K562 (cell line): ENCODE data around the gene GFRA1. TPM values are rescaled to one million over a fixed set of nuclear protein-coding genes. Genes with fewer than 3 reads are reported as not detected.

ENCODE experiments used
- ATAC-seq: fragments of 200-7000 bp; cut with Tn5 transposase; 3 replicates; pipeline ENCODE4 v1.9.1; 2020; ENCODE audit warnings: moderate library complexity
- BruUV-seq: library from RNA; stranded (reverse); fragments of 400-500 nt; replicated peaks from 2 replicates; lab custom pipeline; 2021; lab: Mats Ljungman, UMichigan
- CTCF ChIA-PET: fragments of 300-600 bp; formaldehyde crosslinking; extraction: SDS; loops from one replicate; lab custom pipeline; 2021; ENCODE audit warnings: low intra/inter-chr PET ratio; lab: Yijun Ruan, JAX
- POLR2A ChIA-PET: fragments of 300-600, 350-650 bp; sonication (Branson Sonifier 250); formaldehyde crosslinking; extraction: SDS; loops from one replicate; lab custom pipeline; 2021; ENCODE audit warnings: antibody characterized with exemption, inconsistent platforms; lab: Yijun Ruan, JAX
- DNase-seq, 4 experiments: peaks; one replicate each; pipeline versions ENCODE4 v3.0.0 to v3.0.0-alpha.2; 2011 to 2018; ENCODE audit warnings: low spot score in 3 of 4, mixed read lengths in 3 of 4; ENCODE audit errors: extremely low read depth in 1 of 4
- FAIRE-seq: peaks from 2 replicates; lab custom pipeline; 2011; peaks lifted over from hg19 to GRCh38; lab: Jason Lieb, UNC
- H2AFZ ChIP-seq: 2 replicates; pipeline ENCODE4 v1.6.0; 2011; ENCODE audit warnings: low read depth, low read length, control low read depth, inconsistent platforms
- H3K27ac ChIP-seq: fragments of 200-600 bp; 3 replicates; pipeline ENCODE4 v1.8.0; 2011; ENCODE audit warnings: low read depth, mild to moderate bottlenecking, control low read depth, inconsistent platforms, low read length, moderate library complexity, mixed read lengths; ENCODE audit errors: extremely low read depth
- H3K27me3 ChIP-seq, 2 experiments: fragments of 300-600 bp in 1 of 2; 2 replicates in 1 of 2; 3 replicates in 1 of 2; pipeline versions ENCODE4 v1.6.0 to v1.8.0; 2011; ENCODE audit warnings: inconsistent platforms in 2 of 2, low read length in 2 of 2, mild to moderate bottlenecking in 1 of 2, mixed read lengths in 1 of 2, moderate library complexity in 1 of 2; ENCODE audit not compliant: control insufficient read depth in 2 of 2, insufficient read depth in 2 of 2
- H3K36me3 ChIP-seq: fragments of 300-600 bp; 3 replicates; pipeline ENCODE4 v1.8.0; 2011; ENCODE audit warnings: mild to moderate bottlenecking, low read length, inconsistent platforms; ENCODE audit not compliant: control insufficient read depth, insufficient read depth
- H3K4me1 ChIP-seq, 2 experiments: fragments of 200-600 bp in 1 of 2; replicated peaks in 1 of 2; 2 replicates in 1 of 2; 3 replicates in 1 of 2; pipeline versions ENCODE4 v1.5.1 to v1.8.0; 2011; ENCODE audit warnings: inconsistent platforms in 2 of 2, low read length in 2 of 2, mild to moderate bottlenecking in 1 of 2, mixed read lengths in 1 of 2, moderate library complexity in 1 of 2; ENCODE audit not compliant: control insufficient read depth in 2 of 2, insufficient read depth in 2 of 2
- H3K4me2 ChIP-seq: 2 replicates; pipeline ENCODE4 v1.6.1; 2011; ENCODE audit warnings: low read length, control low read depth, inconsistent platforms, mixed read lengths; ENCODE audit not compliant: insufficient read depth
- H3K4me3 ChIP-seq: fragments of 200-600 bp; sonication (generic), shearing (Covaris generic); 2 replicates; pipeline ENCODE4 v1.5.1; 2016; ENCODE audit warnings: control low read depth, inconsistent platforms
- H3K79me2 ChIP-seq: fragments of 200-600 bp; 3 replicates; pipeline ENCODE4 v1.8.0; 2011; ENCODE audit warnings: low read length, inconsistent platforms; ENCODE audit not compliant: control insufficient read depth, insufficient read depth
- H3K9ac ChIP-seq, 2 experiments: 2 replicates each; pipeline versions ENCODE4 v1.6.0 to v1.6.1; 2011; ENCODE audit warnings: low read depth in 2 of 2, low read length in 2 of 2, control low read depth in 1 of 2, inconsistent platforms in 1 of 2, mild to moderate bottlenecking in 1 of 2, mixed read lengths in 1 of 2; ENCODE audit not compliant: insufficient read depth in 1 of 2
- H3K9me1 ChIP-seq: one replicate; pipeline ENCODE4 v1.6.0; 2011; ENCODE audit warnings: inconsistent platforms, mild to moderate bottlenecking, low read length, moderate library complexity; ENCODE audit not compliant: control insufficient read depth, insufficient read depth
- H3K9me3 ChIP-seq: replicated peaks from 2 replicates; pipeline ENCODE4 v1.5.1; 2011; ENCODE audit warnings: low read depth, low read length, inconsistent platforms; ENCODE audit not compliant: control insufficient read depth, insufficient read depth
- H4K20me1 ChIP-seq: replicated peaks from 2 replicates; pipeline ENCODE4 v1.6.1; 2011; ENCODE audit warnings: low read length, inconsistent platforms, mixed read lengths; ENCODE audit not compliant: control insufficient read depth, insufficient read depth
- GABPB2 ChIP-seq: fragments of 250-450 bp; sonication (Bioruptor Pico); conservative IDR thresholded peaks from 2 replicates; pipeline ENCODE4 v1.5.1; 2021; ENCODE audit warnings: mild to moderate bottlenecking
- GTF2A2 ChIP-seq: IDR thresholded peaks from 2 replicates; pipeline ENCODE4 v1.6.1; 2016; ENCODE audit warnings: mild to moderate bottlenecking, missing genetic modification characterization, missing compliant biosample characterization
- MNT ChIP-seq, 2 experiments: fragments of 450-650 bp; conservative IDR thresholded peaks; 2 replicates each; pipeline ENCODE4 v1.6.1; 2017; ENCODE audit warnings: mild to moderate bottlenecking in 2 of 2, moderate library complexity in 2 of 2
- NR3C1 ChIP-seq: sonication (generic); formaldehyde crosslinking; IDR thresholded peaks from 2 replicates; pipeline ENCODE4 v1.8.1; 2022; ENCODE audit warnings: missing genetic modification reagents
- PRMT5 ChIP-seq: sonication (generic); formaldehyde crosslinking; IDR thresholded peaks from 2 replicates; pipeline ENCODE4 v1.5.0; 2020; ENCODE audit warnings: missing genetic modification reagents
- ZNF347 ChIP-seq: fragments of 450-650 bp; formaldehyde crosslinking; IDR thresholded peaks from 2 replicates; pipeline ENCODE4 v1.4.0; 2020; ENCODE audit warnings: low read depth, mild to moderate bottlenecking, moderate library complexity
- ZNF592 ChIP-seq: fragments of 450-650 bp; IDR thresholded peaks from 2 replicates; pipeline ENCODE4 v1.6.1; 2017; ENCODE audit warnings: antibody characterized with exemption, mild to moderate bottlenecking
- WGBS: fragments of 100-300 bp; shearing (Covaris generic); methylation state at CpG from one replicate; pipeline ENCODE4 v1.1.6; 2016; ENCODE audit warnings: low coverage, mixed read lengths; ENCODE audit not compliant: insufficient coverage; ENCODE audit errors: missing lambda C conversion rate; 5-methylcytosine and 5-hydroxymethylcytosine counted together
- in situ Hi-C: fragments of 300-500 bp; cut with MboI; formaldehyde crosslinking; loops from 4 replicates; pipeline ENCODE4 v1.15.0; 2018; ENCODE audit warnings: inconsistent platforms, mixed read lengths
- intact Hi-C: fragments of 100-400 bp; cut with micrococcal nuclease; formaldehyde crosslinking; loops from 2 replicates; pipeline ENCODE4 v1.14.2; 2022
- polyA plus RNA-seq, 8 experiments: library from polyadenylated mRNA; depleted of rRNA in 4 of 8; stranded (reverse) in 5 of 8; unstranded in 3 of 8; fragments of >200 nt; fragmentation: Nextera tagmentation in 2 of 8; fragmentation: Illumina TruSeq in 1 of 8; extraction: Ambion mirVana in 2 of 8; extraction: Trizol in 1 of 8; gene quantifications; 2 replicates each; pipeline versions ENCODE4 v1.2.1 to v1.2.3, GENCODE V29; 2011 to 2014; ENCODE audit warnings: inconsistent platforms in 1 of 8, missing spikeins in 1 of 8
- total RNA-seq, 7 experiments: library from RNA; depleted of rRNA in 6 of 7; stranded (reverse); fragments of >200 nt in 6 of 7; fragmentation: Illumina TruSeq in 2 of 7; extraction: Trizol in 2 of 7; gene quantifications; 2 replicates each; pipeline versions ENCODE4 v1.2.1 to v1.2.3, GENCODE V29; 2011 to 2021; ENCODE audit warnings: low replicate concordance in 1 of 7
- TF ChIP-seq, protein P1 (sequence below): sonication (generic); formaldehyde crosslinking; IDR thresholded peaks from 2 replicates; pipeline ENCODE4 v1.8.0; 2022; ENCODE audit warnings: mild to moderate bottlenecking, missing genetic modification reagents

The GFRA1 gene
- total and polyA plus RNA-seq, 9 of the 15 experiments (the other 6 are each of a cell fraction or from before 2014, with no cell fraction given), result 0.04 TPM; not detected in 8

- H3K27me3 ChIP-seq, result no peaks in the 10 kb centered on the region
- ChIA-PET POLR2A (no interaction called here), CTCF (no interaction called here)
- H3K36me3 ChIP-seq, result no peaks in the 10 kb centered on the region
- no peaks in the 10 kb centered on the region for H3K9me1 ChIP-seq
- H3K27ac ChIP-seq, result no peak overlapping the region
- in situ Hi-C loops (no loop called here), intact Hi-C loops (no loop called here)
- DNase-seq (no peak), ATAC-seq (no peak), FAIRE-seq (no peak)
- no peaks in the 10 kb centered on the region for H3K9me3 ChIP-seq
- no peak overlapping the region for H3K4me3 ChIP-seq
- no peaks in the 10 kb centered on the region for H3K79me2 ChIP-seq
- WGBS, result 0% methylated on average over 3 of the region's 3 CpGs
- H3K4me1 ChIP-seq, result no peaks in the 10 kb centered on the region
- no peak for TF ChIP-seq GABPB2
- no peak for TF ChIP-seq NR3C1 (CRISPR knock-in tag)
- no peak for TF ChIP-seq MNT (conservative IDR thresholded peaks at IDR 0.05)
- no peak for TF ChIP-seq ZNF592
- no peak for TF ChIP-seq PRMT5 (CRISPR knock-in tag)
- TF ChIP-seq, protein P1, sequence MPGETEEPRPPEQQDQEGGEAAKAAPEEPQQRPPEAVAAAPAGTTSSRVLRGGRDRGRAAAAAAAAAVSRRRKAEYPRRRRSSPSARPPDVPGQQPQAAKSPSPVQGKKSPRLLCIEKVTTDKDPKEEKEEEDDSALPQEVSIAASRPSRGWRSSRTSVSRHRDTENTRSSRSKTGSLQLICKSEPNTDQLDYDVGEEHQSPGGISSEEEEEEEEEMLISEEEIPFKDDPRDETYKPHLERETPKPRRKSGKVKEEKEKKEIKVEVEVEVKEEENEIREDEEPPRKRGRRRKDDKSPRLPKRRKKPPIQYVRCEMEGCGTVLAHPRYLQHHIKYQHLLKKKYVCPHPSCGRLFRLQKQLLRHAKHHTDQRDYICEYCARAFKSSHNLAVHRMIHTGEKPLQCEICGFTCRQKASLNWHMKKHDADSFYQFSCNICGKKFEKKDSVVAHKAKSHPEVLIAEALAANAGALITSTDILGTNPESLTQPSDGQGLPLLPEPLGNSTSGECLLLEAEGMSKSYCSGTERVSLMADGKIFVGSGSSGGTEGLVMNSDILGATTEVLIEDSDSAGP (CRISPR knock-in tag), result no peak
- TF ChIP-seq ZNF347 (CRISPR knock-in tag), result no peak
- TF ChIP-seq GTF2A2 (tag), result no peak
- TF ChIP-seq, all 486 proteins: peak for 0
- no peak overlapping the region for H2AFZ ChIP-seq
- H3K4me2 ChIP-seq, result no peak overlapping the region
- H4K20me1 ChIP-seq, result no peaks in the 10 kb centered on the region
- H3K9ac ChIP-seq, result no peak overlapping the region
- BruUV-seq, result no TSS peak
Measured at GRCh38 chr10:116139886-116140285, 133.1 kb downstream of the GFRA1 start.
